DOHH2 (cell line): ENCODE measurements around the gene SEMA6A.

Experiments used
- EZH2phosphoT487 ChIP-seq: fragments of 200-600 bp; sonication (generic); IDR thresholded peaks from 2 replicates; pipeline ENCODE4 v1.6.1; 2017; ENCODE audit warnings: borderline replicate concordance, mild to moderate bottlenecking, antibody characterized with exemption, low read length, moderate library complexity, mixed read lengths
- TF ChIP-seq, protein P1 (sequence below): fragments of 200-600 bp; sonication (generic); IDR thresholded peaks from one replicate; pipeline ENCODE4 v1.5.1; 2014; ENCODE audit warnings: antibody characterized with exemption, mild to moderate bottlenecking, low read depth, low read length; ENCODE audit not compliant: poor library complexity, severe bottlenecking

DNA sequence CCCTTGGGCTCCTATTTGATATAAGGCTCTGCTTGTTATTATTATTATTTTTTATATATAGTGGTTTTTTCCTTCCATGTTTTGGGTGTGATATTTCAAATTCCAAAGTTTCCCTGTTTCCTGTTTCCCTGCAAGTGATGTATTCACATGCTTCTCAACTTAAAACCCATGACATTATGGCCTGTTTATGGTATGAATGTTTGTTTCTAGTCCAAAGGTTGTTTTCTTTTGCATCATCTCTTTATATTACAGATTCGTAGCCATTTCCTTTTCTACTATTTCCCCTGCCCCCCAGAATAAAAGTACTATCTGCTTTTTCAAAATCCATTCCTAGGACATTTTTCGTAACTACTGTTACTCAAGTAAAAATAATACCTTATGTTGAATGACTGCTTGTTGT, 7.5 kb downstream of the SEMA6A start:
- TF ChIP-seq, protein P1, sequence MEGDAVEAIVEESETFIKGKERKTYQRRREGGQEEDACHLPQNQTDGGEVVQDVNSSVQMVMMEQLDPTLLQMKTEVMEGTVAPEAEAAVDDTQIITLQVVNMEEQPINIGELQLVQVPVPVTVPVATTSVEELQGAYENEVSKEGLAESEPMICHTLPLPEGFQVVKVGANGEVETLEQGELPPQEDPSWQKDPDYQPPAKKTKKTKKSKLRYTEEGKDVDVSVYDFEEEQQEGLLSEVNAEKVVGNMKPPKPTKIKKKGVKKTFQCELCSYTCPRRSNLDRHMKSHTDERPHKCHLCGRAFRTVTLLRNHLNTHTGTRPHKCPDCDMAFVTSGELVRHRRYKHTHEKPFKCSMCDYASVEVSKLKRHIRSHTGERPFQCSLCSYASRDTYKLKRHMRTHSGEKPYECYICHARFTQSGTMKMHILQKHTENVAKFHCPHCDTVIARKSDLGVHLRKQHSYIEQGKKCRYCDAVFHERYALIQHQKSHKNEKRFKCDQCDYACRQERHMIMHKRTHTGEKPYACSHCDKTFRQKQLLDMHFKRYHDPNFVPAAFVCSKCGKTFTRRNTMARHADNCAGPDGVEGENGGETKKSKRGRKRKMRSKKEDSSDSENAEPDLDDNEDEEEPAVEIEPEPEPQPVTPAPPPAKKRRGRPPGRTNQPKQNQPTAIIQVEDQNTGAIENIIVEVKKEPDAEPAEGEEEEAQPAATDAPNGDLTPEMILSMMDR, result no peak
- TF ChIP-seq EZH2phosphoT487, result no peak
